ENCODE measurements around the gene LPCAT4. TPM values are rescaled to one million over a fixed set of nuclear protein-coding genes. Genes with fewer than 3 reads are reported as not detected.

The LPCAT4 gene
- total and polyA plus RNA-seq, 9 of the 15 experiments (the other 6 are each of a cell fraction or from before 2014, with no cell fraction given), result 7.3 to 34.3 (median 14.4) TPM

- no peak for TF ChIP-seq MAFF (IDR thresholded peaks at IDR 0.05; ENCODE audit: low read length)
- no peak for TF ChIP-seq SIX5 (IDR thresholded peaks at IDR 0.05; ENCODE audit: borderline replicate concordance in 1 of 2, insufficient read depth in 1 of 2, low read depth in 1 of 2, low read length in 2 of 2)
- TF ChIP-seq PRMT5 (CRISPR knock-in tag; IDR thresholded peaks at IDR 0.05), result no peak
- TF ChIP-seq TSC22D4 (tag; IDR thresholded peaks at IDR 0.05), result no peak
- TF ChIP-seq ELK1 (CRISPR knock-in tag; IDR thresholded peaks at IDR 0.05), result no peak
- TF ChIP-seq ZNF764 (CRISPR knock-in tag; IDR thresholded peaks at IDR 0.05; ENCODE audit: low read depth), result no peak
- TF ChIP-seq CHCHD3 (CRISPR knock-in tag; IDR thresholded peaks at IDR 0.05), result no peak
Measured at GRCh38 chr15:34370643-34371042, 3.6 kb upstream of the LPCAT4 start (continued).

- ChIA-PET POLR2A (interaction anchor here (0.6 kb wide), 2 partner anchors 70 to 476 kb away, joined by 3 to 4 read pairs; no protein-coding TSS in a partner anchor), CTCF (ENCODE audit: low intra/inter-chr PET ratio) (no interaction called here)
- no peak overlapping the region for H3K9ac ChIP-seq (ENCODE audit: insufficient read depth in 1 of 2, low read depth in 2 of 2, low read length in 2 of 2)
- H3K9me1 ChIP-seq (ENCODE audit: control insufficient read depth, insufficient read depth, low read length), result no peaks in the 10 kb centered on the region
- no peak overlapping the region for H2AFZ ChIP-seq (ENCODE audit: low read depth, low read length)
- no peaks in the 10 kb centered on the region for H3K36me3 ChIP-seq (ENCODE audit: control insufficient read depth, insufficient read depth, low read length)
- no peak overlapping the region for H3K27ac ChIP-seq (ENCODE audit: extremely low read depth, low read depth, low read length)
- WGBS (ENCODE audit: insufficient coverage, low coverage, missing lambda C conversion rate), result 3% methylated on average over 2 of the region's 2 CpGs
- in situ Hi-C loops (cut with MboI) (no loop called here), intact Hi-C loops (cut with micrococcal nuclease) (no loop called here)
- DNase-seq (ENCODE audit: extremely low read depth in 1 of 4, low spot score in 3 of 4) (no peak), ATAC-seq (no peak), FAIRE-seq (no peak)
- peaks cover 10% of the 10 kb centered on the region; the same call in 2 of the 3 replicates for H3K79me2 ChIP-seq (ENCODE audit: control insufficient read depth, insufficient read depth, low read length)
- H3K4me2 ChIP-seq (ENCODE audit: insufficient read depth, low read length), result no peak overlapping the region
- H3K4me3 ChIP-seq, result no peak overlapping the region
- TF ChIP-seq ZBTB1 (CRISPR knock-in tag; IDR thresholded peaks at IDR 0.05; ENCODE audit: borderline replicate concordance, low read depth), result no peak
- no peak for TF ChIP-seq JUN (IDR thresholded peaks at IDR 0.05; ENCODE audit: borderline replicate concordance, low read depth, low read length)
- no peak for TF ChIP-seq JUN (CRISPR knock-in tag; IDR thresholded peaks at IDR 0.05; ENCODE audit: borderline replicate concordance)
- TF ChIP-seq MBD2 (IDR thresholded peaks at IDR 0.05; ENCODE audit: borderline replicate concordance, low read depth), result no peak
- no peak for TF ChIP-seq PRPF4 (IDR thresholded peaks at IDR 0.05; ENCODE audit: insufficient read depth, low read depth, low read length, poor library complexity, severe bottlenecking)
- TF ChIP-seq ZC3H11A (IDR thresholded peaks at IDR 0.05; ENCODE audit: low read depth, low read length), result no peak
- TF ChIP-seq BACH1 (tag; IDR thresholded peaks at IDR 0.05), result no peak
- no peak for TF ChIP-seq PHF21A (IDR thresholded peaks at IDR 0.05; ENCODE audit: borderline replicate concordance, low read depth)
- no peak for TF ChIP-seq ZKSCAN3 (CRISPR knock-in tag; IDR thresholded peaks at IDR 0.05)
- TF ChIP-seq KHSRP (IDR thresholded peaks at IDR 0.05), result no peak
- H3K4me1 ChIP-seq (replicated peaks in 1 of 2; ENCODE audit: control insufficient read depth in 2 of 2, insufficient read depth in 2 of 2, low read length in 2 of 2), result peaks cover 7 to 18% of the 10 kb centered on the region in 2 experiments; a peak in 4 of 5 replicates
- no TSS peak for BruUV-seq (replicated peaks)
- no peaks in the 10 kb centered on the region for H3K9me3 ChIP-seq (replicated peaks; ENCODE audit: control insufficient read depth, insufficient read depth, low read depth, low read length)
- no peaks in the 10 kb centered on the region for H4K20me1 ChIP-seq (replicated peaks; ENCODE audit: control insufficient read depth, insufficient read depth, low read length)
- H3K27me3 ChIP-seq (ENCODE audit: control insufficient read depth in 2 of 2, insufficient read depth in 2 of 2, low read length in 2 of 2), result peaks cover 0 to 7% of the 10 kb centered on the region in 2 experiments; a peak in 1 of 5 replicates
Measured at GRCh38 chr15:34370129-34370528, 3.1 kb upstream of the LPCAT4 start.

Measured in K562 (cell line).